SK-N-SH (cell line): ENCODE measurements around the gene AIPL1. TPM values are rescaled to one million over a fixed set of nuclear protein-coding genes. Genes with fewer than 3 reads are reported as not detected.

Source experiments
- CTCF ChIA-PET: fragments of 300-600, 350-600 bp; formaldehyde crosslinking; extraction: SDS; loops from one replicate; lab custom pipeline; 2021; lab: Yijun Ruan, JAX
- POLR2A ChIA-PET: fragments of 350-600 bp; sonication (Branson Sonifier 250); formaldehyde crosslinking; extraction: SDS; loops from one replicate; lab custom pipeline; 2020; ENCODE audit warnings: antibody characterized with exemption, inconsistent platforms; lab: Yijun Ruan, JAX
- DNase-seq: peaks from one replicate; pipeline ENCODE4 v3.0.0; 2012
- H2AFZ ChIP-seq: fragments of 200-600 bp; sonication (generic); 2 replicates; pipeline ENCODE4 v1.8.1; 2016; ENCODE audit warnings: antibody characterized with exemption, mild to moderate bottlenecking, low read depth
- H3F3A ChIP-seq: fragments of 200-600 bp; sonication (generic); replicated peaks from 2 replicates; pipeline ENCODE3; 2016; ENCODE audit warnings: antibody characterized with exemption, mild to moderate bottlenecking; ENCODE audit not compliant: insufficient read depth
- H3K27ac ChIP-seq, 2 experiments: fragments of 200-500 bp in 1 of 2; fragments of 200-600 bp in 1 of 2; sonication (Bioruptor generic) in 1 of 2; sonication (generic), shearing (Covaris generic) in 1 of 2; 2 replicates each; pipeline versions ENCODE4 v1.5.1 to v1.6.1; 2014 to 2016; ENCODE audit warnings: low read depth in 2 of 2, inconsistent platforms in 1 of 2, low read length in 1 of 2, mild to moderate bottlenecking in 1 of 2, mixed read lengths in 1 of 2
- H3K27me3 ChIP-seq: fragments of 200-600 bp; sonication (generic), shearing (Covaris generic); 2 replicates; pipeline ENCODE4 v1.6.1; 2016; ENCODE audit warnings: mixed run types; ENCODE audit not compliant: insufficient read depth
- H3K36me3 ChIP-seq, 2 experiments: fragments of 200-500 bp in 1 of 2; fragments of 200-600 bp in 1 of 2; sonication (Bioruptor generic) in 1 of 2; sonication (generic) in 1 of 2; replicated peaks in 1 of 2; 2 replicates each; pipeline versions ENCODE3 to v1.5.1; 2014 to 2016; ENCODE audit warnings: low read length in 1 of 2, mild to moderate bottlenecking in 1 of 2; ENCODE audit not compliant: insufficient read depth in 2 of 2, control insufficient read depth in 1 of 2
- H3K4me1 ChIP-seq, 2 experiments: fragments of 200-500 bp in 1 of 2; fragments of 200-600 bp in 1 of 2; sonication (Bioruptor generic) in 1 of 2; sonication (generic), shearing (Covaris generic) in 1 of 2; 2 replicates each; pipeline versions ENCODE4 v1.5.1 to v1.6.1; 2014 to 2016; ENCODE audit warnings: low read depth in 1 of 2, low read length in 1 of 2, mixed run types in 1 of 2; ENCODE audit not compliant: insufficient read depth in 2 of 2, control insufficient read depth in 1 of 2
- H3K4me2 ChIP-seq: fragments of 200-600 bp; sonication (generic), shearing (Covaris generic); 2 replicates; pipeline ENCODE4 v1.6.1; 2017; ENCODE audit warnings: mixed run types
- H3K4me3 ChIP-seq, 2 experiments: fragments of 200-500 bp in 1 of 2; fragments of 200-600 bp in 1 of 2; sonication (Bioruptor generic) in 1 of 2; sonication (generic), shearing (Covaris generic) in 1 of 2; 2 replicates each; pipeline versions ENCODE4 v1.5.1 to v1.8.1; 2014 to 2016; ENCODE audit warnings: low read depth in 2 of 2, inconsistent platforms in 1 of 2, low read length in 1 of 2, mild to moderate bottlenecking in 1 of 2, mixed read lengths in 1 of 2, moderate library complexity in 1 of 2
- H3K79me2 ChIP-seq: fragments of 200-600 bp; sonication (generic); 2 replicates; pipeline ENCODE4 v1.8.1; 2017; ENCODE audit warnings: mild to moderate bottlenecking; ENCODE audit not compliant: insufficient read depth
- H3K9ac ChIP-seq: fragments of 200-600 bp; sonication (generic); 2 replicates; pipeline ENCODE4 v1.6.1; 2017; ENCODE audit warnings: mixed run types
- H3K9me2 ChIP-seq: fragments of 200-600 bp; sonication (generic); 2 replicates; pipeline ENCODE4 v1.6.1; 2017; ENCODE audit warnings: mixed run types
- H3K9me3 ChIP-seq: fragments of 200-600 bp; sonication (generic); 2 replicates; pipeline ENCODE4 v1.6.1; 2017; ENCODE audit warnings: mixed run types, mild to moderate bottlenecking, moderate library complexity
- H4K20me1 ChIP-seq: fragments of 200-600 bp; sonication (generic); 2 replicates; pipeline ENCODE4 v1.6.1; 2017; ENCODE audit warnings: mild to moderate bottlenecking, mixed run types; ENCODE audit not compliant: insufficient read depth
- EP300 ChIP-seq, 2 experiments: IDR thresholded peaks; 2 replicates each; pipeline versions ENCODE4 v1.4.0 to v1.6.1; 2012; ENCODE audit warnings: borderline replicate concordance in 1 of 2, low read depth in 1 of 2, low read length in 1 of 2
- FOXM1 ChIP-seq: IDR thresholded peaks from 2 replicates; pipeline ENCODE4 v1.4.0; 2012; ENCODE audit warnings: low read depth, mild to moderate bottlenecking
- GABPA ChIP-seq: IDR thresholded peaks from 2 replicates; pipeline ENCODE4 v1.4.0; 2012; ENCODE audit warnings: low read depth, mild to moderate bottlenecking
- MEF2A ChIP-seq: IDR thresholded peaks from 2 replicates; pipeline ENCODE4 v1.4.0; 2012; ENCODE audit warnings: low read depth, borderline replicate concordance
- MXI1 ChIP-seq: IDR thresholded peaks from 2 replicates; pipeline ENCODE4 v1.6.1; 2012; ENCODE audit warnings: mild to moderate bottlenecking, low read depth, low read length, improper control_type of control experiment
- NRF1 ChIP-seq: IDR thresholded peaks from 2 replicates; pipeline ENCODE4 v1.6.1; 2012; ENCODE audit warnings: low read depth, mild to moderate bottlenecking, low read length
- RAD21 ChIP-seq: IDR thresholded peaks from 2 replicates; pipeline ENCODE4 v1.6.1; 2012; ENCODE audit warnings: mild to moderate bottlenecking, low read length
- RXRA ChIP-seq: IDR thresholded peaks from 2 replicates; pipeline ENCODE4 v1.4.0; 2012; ENCODE audit warnings: low read depth, mild to moderate bottlenecking, borderline replicate concordance
- SMC3 ChIP-seq: IDR thresholded peaks from 2 replicates; pipeline ENCODE4 v1.6.1; 2012; ENCODE audit warnings: low read depth, low read length, improper control_type of control experiment
- WGBS: methylation state at CpG from one replicate; pipeline ENCODE4 v1.1.6; 2017; ENCODE audit warnings: low lambda C conversion rate; 5-methylcytosine and 5-hydroxymethylcytosine counted together
- polyA plus RNA-seq, 3 experiments: library from polyadenylated mRNA; depleted of rRNA; stranded (reverse); fragments of >200 nt; gene quantifications; 2 replicates each; pipeline ENCODE4 v1.2.3, GENCODE V29; 2012
- TF ChIP-seq, protein P1 (sequence below): fragments of 200-600 bp; sonication (generic); IDR thresholded peaks from 2 replicates; pipeline ENCODE4 v1.6.1; 2017; ENCODE audit warnings: antibody characterized with exemption, mild to moderate bottlenecking, moderate library complexity
- TF ChIP-seq, protein P2 (sequence below): IDR thresholded peaks from 2 replicates; pipeline ENCODE4 v1.6.1; 2012; ENCODE audit warnings: mild to moderate bottlenecking, low read depth, low read length, moderate library complexity

AIPL1 gene
- polyA plus RNA-seq, 1 of the 3 experiments (the other 2 are of a cell fraction): not detected

DNA sequence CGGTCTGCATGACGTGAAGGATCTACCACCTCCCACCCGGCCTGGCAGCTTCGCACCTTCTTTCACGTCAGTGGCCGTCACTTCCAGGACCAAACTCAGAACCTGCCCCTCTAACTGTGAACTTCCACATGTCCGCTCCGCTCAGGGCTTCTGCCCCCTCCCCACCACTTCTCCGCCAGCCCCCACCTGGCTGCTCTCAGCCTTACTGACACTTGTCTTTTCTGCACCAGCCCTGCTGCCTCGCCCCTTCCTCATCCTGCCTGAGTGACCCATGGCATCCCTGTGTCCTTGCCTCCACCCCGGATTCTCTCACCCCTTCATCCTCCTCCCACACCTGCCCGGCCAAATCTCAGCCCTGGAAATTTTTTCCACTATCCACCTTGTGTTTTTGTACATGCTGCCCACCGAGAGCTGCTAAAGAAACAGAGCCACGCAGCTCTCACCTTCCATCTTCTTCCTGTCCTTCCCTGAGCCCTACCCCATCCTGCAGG, 23.6 kb upstream of the AIPL1 start:
- Histone ChIP-seq H3K9me3 (no peaks in the 10 kb centered on the region), H2AFZ (no peak overlapping the region), H3K27me3 (no peaks in the 10 kb centered on the region), H3K4me3 (no peak overlapping the region), H3F3A (no peaks in the 10 kb centered on the region), H3K9ac (no peak overlapping the region), H3K9me2 (no peaks in the 10 kb centered on the region), H3K4me2 (no peak overlapping the region), H4K20me1 (no peaks in the 10 kb centered on the region), H3K27ac (no peak overlapping the region), H3K79me2 (no peaks in the 10 kb centered on the region), H3K4me1 (peaks cover 3 to 13% of the 10 kb centered on the region in 2 experiments; a peak in 2 of 4 replicates), H3K36me3 (no peaks in the 10 kb centered on the region)
- no peak for DNase-seq
- ChIA-PET POLR2A (no interaction called here), CTCF (interaction anchor here (0.6 to 1.9 kb wide), 2 partner anchors 15 to 23 kb away, joined by 3 to 9 read pairs; no protein-coding TSS in a partner anchor)
- WGBS: 91% methylated on average over 14 of the region's 14 CpGs
- no peak for TF ChIP-seq RAD21
- TF ChIP-seq NRF1: no peak
- TF ChIP-seq, protein P1, sequence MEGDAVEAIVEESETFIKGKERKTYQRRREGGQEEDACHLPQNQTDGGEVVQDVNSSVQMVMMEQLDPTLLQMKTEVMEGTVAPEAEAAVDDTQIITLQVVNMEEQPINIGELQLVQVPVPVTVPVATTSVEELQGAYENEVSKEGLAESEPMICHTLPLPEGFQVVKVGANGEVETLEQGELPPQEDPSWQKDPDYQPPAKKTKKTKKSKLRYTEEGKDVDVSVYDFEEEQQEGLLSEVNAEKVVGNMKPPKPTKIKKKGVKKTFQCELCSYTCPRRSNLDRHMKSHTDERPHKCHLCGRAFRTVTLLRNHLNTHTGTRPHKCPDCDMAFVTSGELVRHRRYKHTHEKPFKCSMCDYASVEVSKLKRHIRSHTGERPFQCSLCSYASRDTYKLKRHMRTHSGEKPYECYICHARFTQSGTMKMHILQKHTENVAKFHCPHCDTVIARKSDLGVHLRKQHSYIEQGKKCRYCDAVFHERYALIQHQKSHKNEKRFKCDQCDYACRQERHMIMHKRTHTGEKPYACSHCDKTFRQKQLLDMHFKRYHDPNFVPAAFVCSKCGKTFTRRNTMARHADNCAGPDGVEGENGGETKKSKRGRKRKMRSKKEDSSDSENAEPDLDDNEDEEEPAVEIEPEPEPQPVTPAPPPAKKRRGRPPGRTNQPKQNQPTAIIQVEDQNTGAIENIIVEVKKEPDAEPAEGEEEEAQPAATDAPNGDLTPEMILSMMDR: no peak
- no peak for TF ChIP-seq GABPA
- TF ChIP-seq FOXM1: no peak
- TF ChIP-seq MXI1: no peak

DNA sequence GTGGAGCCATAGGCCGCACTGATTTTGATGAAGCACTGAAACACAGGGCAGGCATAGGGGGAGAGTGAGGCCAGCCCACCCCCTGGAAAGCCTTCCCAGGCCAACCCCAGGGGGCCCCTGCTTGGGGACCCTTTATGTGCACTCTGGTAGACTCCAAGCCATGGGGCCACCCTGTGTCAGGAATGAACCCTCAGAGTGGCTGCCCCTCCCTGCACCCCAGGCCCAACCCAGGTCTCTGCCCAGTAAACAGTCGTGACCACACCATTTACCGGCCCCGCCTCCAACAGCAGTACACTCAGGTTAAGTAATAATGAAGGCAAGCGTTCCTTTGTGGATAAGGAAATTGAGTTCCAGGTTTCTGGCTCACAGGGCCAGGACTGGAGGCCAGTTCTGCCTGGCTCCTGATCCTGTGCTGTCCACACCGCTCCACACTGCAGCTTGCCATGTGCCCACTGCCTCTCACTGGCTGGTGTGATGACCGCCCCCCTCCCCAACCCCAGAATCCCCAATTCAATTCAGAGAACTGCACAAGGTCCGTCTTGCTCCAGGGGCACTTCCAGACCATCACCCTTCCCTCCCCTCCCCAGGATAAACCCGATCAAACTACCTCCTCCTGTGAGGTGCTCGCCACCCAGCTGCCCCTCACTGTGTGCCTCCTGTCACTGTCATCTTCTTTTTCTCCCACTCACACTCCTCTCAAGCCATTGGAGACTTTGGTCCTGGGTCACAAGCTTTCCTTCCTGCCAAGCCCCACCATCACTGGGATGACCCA, 23.0 kb upstream of the AIPL1 start:
- H3K4me2 ChIP-seq: no peak overlapping the region
- DNase-seq: no peak
- no peaks in the 10 kb centered on the region for H4K20me1 ChIP-seq
- H3K4me1 ChIP-seq: peaks cover 3 to 17% of the 10 kb centered on the region in 2 experiments; a peak in 2 of 4 replicates
- 82% methylated on average over 10 of the region's 10 CpGs for WGBS
- no peaks in the 10 kb centered on the region for H3K27me3 ChIP-seq
- H3K36me3 ChIP-seq: no peaks in the 10 kb centered on the region
- H3K9ac ChIP-seq: no peak overlapping the region
- no peak overlapping the region for H3K27ac ChIP-seq
- no peaks in the 10 kb centered on the region for H3K9me3 ChIP-seq
- H3K79me2 ChIP-seq: no peaks in the 10 kb centered on the region
- no peak overlapping the region for H3K4me3 ChIP-seq
- H3F3A ChIP-seq: no peaks in the 10 kb centered on the region
- no peaks in the 10 kb centered on the region for H3K9me2 ChIP-seq
- no peak overlapping the region for H2AFZ ChIP-seq
- CTCF ChIA-PET: interaction anchor here (0.6 to 1.9 kb wide), 2 partner anchors 15 to 22 kb away, joined by 3 to 9 read pairs; no protein-coding TSS in a partner anchor
- TF ChIP-seq RAD21: no peak
- TF ChIP-seq SMC3: no peak
- TF ChIP-seq, protein P2, sequence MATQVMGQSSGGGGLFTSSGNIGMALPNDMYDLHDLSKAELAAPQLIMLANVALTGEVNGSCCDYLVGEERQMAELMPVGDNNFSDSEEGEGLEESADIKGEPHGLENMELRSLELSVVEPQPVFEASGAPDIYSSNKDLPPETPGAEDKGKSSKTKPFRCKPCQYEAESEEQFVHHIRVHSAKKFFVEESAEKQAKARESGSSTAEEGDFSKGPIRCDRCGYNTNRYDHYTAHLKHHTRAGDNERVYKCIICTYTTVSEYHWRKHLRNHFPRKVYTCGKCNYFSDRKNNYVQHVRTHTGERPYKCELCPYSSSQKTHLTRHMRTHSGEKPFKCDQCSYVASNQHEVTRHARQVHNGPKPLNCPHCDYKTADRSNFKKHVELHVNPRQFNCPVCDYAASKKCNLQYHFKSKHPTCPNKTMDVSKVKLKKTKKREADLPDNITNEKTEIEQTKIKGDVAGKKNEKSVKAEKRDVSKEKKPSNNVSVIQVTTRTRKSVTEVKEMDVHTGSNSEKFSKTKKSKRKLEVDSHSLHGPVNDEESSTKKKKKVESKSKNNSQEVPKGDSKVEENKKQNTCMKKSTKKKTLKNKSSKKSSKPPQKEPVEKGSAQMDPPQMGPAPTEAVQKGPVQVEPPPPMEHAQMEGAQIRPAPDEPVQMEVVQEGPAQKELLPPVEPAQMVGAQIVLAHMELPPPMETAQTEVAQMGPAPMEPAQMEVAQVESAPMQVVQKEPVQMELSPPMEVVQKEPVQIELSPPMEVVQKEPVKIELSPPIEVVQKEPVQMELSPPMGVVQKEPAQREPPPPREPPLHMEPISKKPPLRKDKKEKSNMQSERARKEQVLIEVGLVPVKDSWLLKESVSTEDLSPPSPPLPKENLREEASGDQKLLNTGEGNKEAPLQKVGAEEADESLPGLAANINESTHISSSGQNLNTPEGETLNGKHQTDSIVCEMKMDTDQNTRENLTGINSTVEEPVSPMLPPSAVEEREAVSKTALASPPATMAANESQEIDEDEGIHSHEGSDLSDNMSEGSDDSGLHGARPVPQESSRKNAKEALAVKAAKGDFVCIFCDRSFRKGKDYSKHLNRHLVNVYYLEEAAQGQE: no peak
- TF ChIP-seq RXRA: no peak
- TF ChIP-seq MEF2A: no peak
- TF ChIP-seq EP300 (IDR thresholded peaks at IDR 0.05; ENCODE audit: borderline replicate concordance in 1 of 2, low read depth in 1 of 2, low read length in 1 of 2): no peak
- POLR2A ChIA-PET: no interaction called here
